SK-N-SH (cell line): Measurements from ENCODE around the gene BTAF1. TPM values are rescaled to one million over a fixed set of nuclear protein-coding genes. Genes with fewer than 3 reads are reported as not detected.

Source experiments
- CTCF ChIA-PET: fragments of 300-600, 350-600 bp; formaldehyde crosslinking; extraction: SDS; loops from one replicate; lab custom pipeline; 2021; lab: Yijun Ruan, JAX
- POLR2A ChIA-PET: fragments of 350-600 bp; sonication (Branson Sonifier 250); formaldehyde crosslinking; extraction: SDS; loops from one replicate; lab custom pipeline; 2020; ENCODE audit warnings: antibody characterized with exemption, inconsistent platforms; lab: Yijun Ruan, JAX
- DNase-seq: peaks from one replicate; pipeline ENCODE4 v3.0.0; 2012
- H2AFZ ChIP-seq: fragments of 200-600 bp; sonication (generic); 2 replicates; pipeline ENCODE4 v1.8.1; 2016; ENCODE audit warnings: antibody characterized with exemption, mild to moderate bottlenecking, low read depth
- H3F3A ChIP-seq: fragments of 200-600 bp; sonication (generic); replicated peaks from 2 replicates; pipeline ENCODE3; 2016; ENCODE audit warnings: antibody characterized with exemption, mild to moderate bottlenecking; ENCODE audit not compliant: insufficient read depth
- H3K27ac ChIP-seq, 2 experiments: fragments of 200-500 bp in 1 of 2; fragments of 200-600 bp in 1 of 2; sonication (Bioruptor generic) in 1 of 2; sonication (generic), shearing (Covaris generic) in 1 of 2; 2 replicates each; pipeline versions ENCODE4 v1.5.1 to v1.6.1; 2014 to 2016; ENCODE audit warnings: low read depth in 2 of 2, inconsistent platforms in 1 of 2, low read length in 1 of 2, mild to moderate bottlenecking in 1 of 2, mixed read lengths in 1 of 2
- H3K27me3 ChIP-seq: fragments of 200-600 bp; sonication (generic), shearing (Covaris generic); 2 replicates; pipeline ENCODE4 v1.6.1; 2016; ENCODE audit warnings: mixed run types; ENCODE audit not compliant: insufficient read depth
- H3K36me3 ChIP-seq, 2 experiments: fragments of 200-500 bp in 1 of 2; fragments of 200-600 bp in 1 of 2; sonication (Bioruptor generic) in 1 of 2; sonication (generic) in 1 of 2; replicated peaks in 1 of 2; 2 replicates each; pipeline versions ENCODE3 to v1.5.1; 2014 to 2016; ENCODE audit warnings: low read length in 1 of 2, mild to moderate bottlenecking in 1 of 2; ENCODE audit not compliant: insufficient read depth in 2 of 2, control insufficient read depth in 1 of 2
- H3K4me1 ChIP-seq, 2 experiments: fragments of 200-500 bp in 1 of 2; fragments of 200-600 bp in 1 of 2; sonication (Bioruptor generic) in 1 of 2; sonication (generic), shearing (Covaris generic) in 1 of 2; 2 replicates each; pipeline versions ENCODE4 v1.5.1 to v1.6.1; 2014 to 2016; ENCODE audit warnings: low read depth in 1 of 2, low read length in 1 of 2, mixed run types in 1 of 2; ENCODE audit not compliant: insufficient read depth in 2 of 2, control insufficient read depth in 1 of 2
- H3K4me2 ChIP-seq: fragments of 200-600 bp; sonication (generic), shearing (Covaris generic); 2 replicates; pipeline ENCODE4 v1.6.1; 2017; ENCODE audit warnings: mixed run types
- H3K4me3 ChIP-seq, 2 experiments: fragments of 200-500 bp in 1 of 2; fragments of 200-600 bp in 1 of 2; sonication (Bioruptor generic) in 1 of 2; sonication (generic), shearing (Covaris generic) in 1 of 2; 2 replicates each; pipeline versions ENCODE4 v1.5.1 to v1.8.1; 2014 to 2016; ENCODE audit warnings: low read depth in 2 of 2, inconsistent platforms in 1 of 2, low read length in 1 of 2, mild to moderate bottlenecking in 1 of 2, mixed read lengths in 1 of 2, moderate library complexity in 1 of 2
- H3K79me2 ChIP-seq: fragments of 200-600 bp; sonication (generic); 2 replicates; pipeline ENCODE4 v1.8.1; 2017; ENCODE audit warnings: mild to moderate bottlenecking; ENCODE audit not compliant: insufficient read depth
- H3K9ac ChIP-seq: fragments of 200-600 bp; sonication (generic); 2 replicates; pipeline ENCODE4 v1.6.1; 2017; ENCODE audit warnings: mixed run types
- H3K9me2 ChIP-seq: fragments of 200-600 bp; sonication (generic); 2 replicates; pipeline ENCODE4 v1.6.1; 2017; ENCODE audit warnings: mixed run types
- H3K9me3 ChIP-seq: fragments of 200-600 bp; sonication (generic); 2 replicates; pipeline ENCODE4 v1.6.1; 2017; ENCODE audit warnings: mixed run types, mild to moderate bottlenecking, moderate library complexity
- H4K20me1 ChIP-seq: fragments of 200-600 bp; sonication (generic); 2 replicates; pipeline ENCODE4 v1.6.1; 2017; ENCODE audit warnings: mild to moderate bottlenecking, mixed run types; ENCODE audit not compliant: insufficient read depth
- ELF1 ChIP-seq: IDR thresholded peaks from 2 replicates; pipeline ENCODE4 v1.4.0; 2012
- EP300 ChIP-seq, 2 experiments: IDR thresholded peaks; 2 replicates each; pipeline versions ENCODE4 v1.4.0 to v1.6.1; 2012; ENCODE audit warnings: borderline replicate concordance in 1 of 2, low read depth in 1 of 2, low read length in 1 of 2
- EZH2phosphoT487 ChIP-seq: fragments of 200-600 bp; sonication (generic); IDR thresholded peaks from 2 replicates; pipeline ENCODE4 v1.6.1; 2017; ENCODE audit warnings: low read depth, mixed run types, mild to moderate bottlenecking, antibody characterized with exemption, moderate library complexity, borderline replicate concordance
- FOXJ3 ChIP-seq: sonication (generic); formaldehyde crosslinking; IDR thresholded peaks from 2 replicates; pipeline ENCODE4 v1.5.1; 2020; ENCODE audit warnings: mild to moderate bottlenecking, missing genetic modification reagents
- FOXM1 ChIP-seq: IDR thresholded peaks from 2 replicates; pipeline ENCODE4 v1.4.0; 2012; ENCODE audit warnings: low read depth, mild to moderate bottlenecking
- GABPA ChIP-seq: IDR thresholded peaks from 2 replicates; pipeline ENCODE4 v1.4.0; 2012; ENCODE audit warnings: low read depth, mild to moderate bottlenecking
- GATA2 ChIP-seq: sonication (generic); formaldehyde crosslinking; IDR thresholded peaks from 2 replicates; pipeline ENCODE4 v1.5.0; 2020; ENCODE audit warnings: mild to moderate bottlenecking, missing genetic modification reagents
- IRF3 ChIP-seq: fragments of 150-350 bp; IDR thresholded peaks from 2 replicates; pipeline ENCODE4 v1.6.1; 2016; ENCODE audit warnings: mild to moderate bottlenecking, low read depth, low read length
- NFIC ChIP-seq: IDR thresholded peaks from 2 replicates; pipeline ENCODE4 v1.4.0; 2012; ENCODE audit warnings: borderline replicate concordance
- NRF1 ChIP-seq: IDR thresholded peaks from 2 replicates; pipeline ENCODE4 v1.6.1; 2012; ENCODE audit warnings: low read depth, mild to moderate bottlenecking, low read length
- PBX3 ChIP-seq: IDR thresholded peaks from 2 replicates; pipeline ENCODE4; 2012
- RAD21 ChIP-seq: IDR thresholded peaks from 2 replicates; pipeline ENCODE4 v1.6.1; 2012; ENCODE audit warnings: mild to moderate bottlenecking, low read length
- REST ChIP-seq: IDR thresholded peaks from 2 replicates; pipeline ENCODE4 v1.6.1; 2012; ENCODE audit warnings: mild to moderate bottlenecking, low read depth, low read length, moderate library complexity
- RXRA ChIP-seq: IDR thresholded peaks from 2 replicates; pipeline ENCODE4 v1.4.0; 2012; ENCODE audit warnings: low read depth, mild to moderate bottlenecking, borderline replicate concordance
- SIN3A ChIP-seq: IDR thresholded peaks from 2 replicates; pipeline ENCODE4 v1.6.1; 2012; ENCODE audit warnings: low read depth, mild to moderate bottlenecking, low read length, moderate library complexity, borderline replicate concordance
- SMC3 ChIP-seq: IDR thresholded peaks from 2 replicates; pipeline ENCODE4 v1.6.1; 2012; ENCODE audit warnings: low read depth, low read length, improper control_type of control experiment
- TCF12 ChIP-seq: IDR thresholded peaks from 2 replicates; pipeline ENCODE4 v1.4.0; 2012
- TEAD4 ChIP-seq: IDR thresholded peaks from 2 replicates; pipeline ENCODE4 v1.4.0; 2012; ENCODE audit warnings: mild to moderate bottlenecking, borderline replicate concordance; ENCODE audit not compliant: insufficient read depth
- USF1 ChIP-seq: IDR thresholded peaks from 2 replicates; pipeline ENCODE4 v1.4.0; 2012; ENCODE audit warnings: low read depth, borderline replicate concordance
- YY1 ChIP-seq: IDR thresholded peaks from 2 replicates; pipeline ENCODE4 v1.4.0; 2012; ENCODE audit warnings: low read depth, mild to moderate bottlenecking
- WGBS: methylation state at CpG from one replicate; pipeline ENCODE4 v1.1.6; 2017; ENCODE audit warnings: low lambda C conversion rate; 5-methylcytosine and 5-hydroxymethylcytosine counted together
- polyA plus RNA-seq, 3 experiments: library from polyadenylated mRNA; depleted of rRNA; stranded (reverse); fragments of >200 nt; gene quantifications; 2 replicates each; pipeline ENCODE4 v1.2.3, GENCODE V29; 2012

Gene BTAF1
- polyA plus RNA-seq, 1 of the 3 experiments (the other 2 are of a cell fraction), result 9.8 TPM

GRCh38 chr10:91939653-91940052 is 16.1 kb downstream of the BTAF1 start:
- H3K36me3 ChIP-seq, result peaks cover 39 to 60% of the 10 kb centered on the region in 2 experiments
- no peaks in the 10 kb centered on the region; a peak in 1 of 4 replicates for H3K4me1 ChIP-seq
- no peak for DNase-seq
- CTCF ChIA-PET, result no interaction called here
- peaks cover 10% of the 10 kb centered on the region for H3F3A ChIP-seq
- H3K4me2 ChIP-seq, result no peak overlapping the region
- peaks cover 77% of the 10 kb centered on the region; the same call in 1 of the 2 replicates for H3K79me2 ChIP-seq
- H3K27ac ChIP-seq, result no peak overlapping the region
- H3K9ac ChIP-seq, result no peak overlapping the region
- no peaks in the 10 kb centered on the region for H3K9me3 ChIP-seq
- no peak overlapping the region for H3K4me3 ChIP-seq
- POLR2A ChIA-PET, result interaction anchor here (0.7 kb wide), 1 partner anchor 639 kb away, joined by 3 read pairs; no protein-coding TSS in a partner anchor
- 94% methylated on average over 4 of the region's 4 CpGs for WGBS
- TF ChIP-seq RAD21, result no peak
- no peak for TF ChIP-seq EZH2phosphoT487
- TF ChIP-seq YY1, result no peak
- no peak for TF ChIP-seq NRF1
- TF ChIP-seq NFIC, result no peak
- no peak for TF ChIP-seq TCF12
- no peak for TF ChIP-seq GABPA
- no peak for TF ChIP-seq FOXM1
- no peak for TF ChIP-seq SIN3A
- no peak for TF ChIP-seq TEAD4
- no peak for TF ChIP-seq IRF3
- TF ChIP-seq GATA2, result no peak
- TF ChIP-seq FOXJ3 (CRISPR knock-in tag), result no peak
- TF ChIP-seq USF1, result no peak
- no peak for TF ChIP-seq ELF1
- TF ChIP-seq, all 33 proteins: peak for 0
- Histone ChIP-seq H3K27me3 (no peaks in the 10 kb centered on the region), H3K9me2 (no peaks in the 10 kb centered on the region), H4K20me1 (peaks cover 12% of the 10 kb centered on the region), H2AFZ (no peak overlapping the region)

GRCh38 chr10:91941426-91941825 is 17.9 kb downstream of the BTAF1 start:
- Histone ChIP-seq H3K4me1 (no peaks in the 10 kb centered on the region; a peak in 1 of 4 replicates), H3K27me3 (no peaks in the 10 kb centered on the region), H3K9me2 (no peaks in the 10 kb centered on the region), H2AFZ (no peak overlapping the region), H4K20me1 (peaks cover 12% of the 10 kb centered on the region), H3K4me2 (no peak overlapping the region), H3K9ac (no peak overlapping the region), H3F3A (peaks cover 11% of the 10 kb centered on the region), H3K79me2 (peaks cover 68% of the 10 kb centered on the region; the same call in 1 of the 2 replicates), H3K4me3 (no peak overlapping the region), H3K27ac (no peak overlapping the region), H3K36me3 (peaks cover 27 to 52% of the 10 kb centered on the region in 2 experiments), H3K9me3 (no peaks in the 10 kb centered on the region)
- TF ChIP-seq PBX3, result no peak
- no peak for TF ChIP-seq RXRA
- no peak for TF ChIP-seq RAD21
- no peak for TF ChIP-seq EP300 (IDR thresholded peaks at IDR 0.05; ENCODE audit: borderline replicate concordance in 1 of 2, low read depth in 1 of 2, low read length in 1 of 2)
- no peak for TF ChIP-seq NFIC
- no peak for TF ChIP-seq FOXJ3 (CRISPR knock-in tag)
- TF ChIP-seq SMC3, result no peak
- TF ChIP-seq ELF1, result no peak
- TF ChIP-seq REST, result no peak
- DNase-seq, result no peak
- ChIA-PET CTCF (interaction anchor here (0.8 to 1.2 kb wide), 2 partner anchors 17 to 158 kb away, joined by 3 read pairs; partner anchors contain the start of gene BTAF1), POLR2A (interaction anchor here (2.0 kb wide), 1 partner anchor 18 kb away, joined by 6 read pairs; the partner anchor contains the start of gene BTAF1)
- WGBS, result 92% methylated on average over 1 of the region's 1 CpG
